ENCODE results near the gene TRIP12. TPM values are rescaled to one million over a fixed set of nuclear protein-coding genes. Genes with fewer than 3 reads are reported as not detected.

Gene TRIP12
- total RNA-seq, 1 experiment from 2014 or later: 175 TPM

- peaks cover 45 to 50% of the 10 kb centered on the region in 2 experiments for H3K36me3 ChIP-seq (ENCODE audit: control insufficient read depth in 1 of 2, insufficient read depth in 2 of 2, low read length in 2 of 2)
- H3K27ac ChIP-seq (ENCODE audit: low read depth, low read length): no peak overlapping the region
- POLR2A ChIA-PET: no interaction called here
Observed at GRCh38 chr2:229794636-229795035, 127.2 kb downstream of the TRIP12 start.

More at GRCh38 chr2:229794636-229795035, 127.2 kb downstream of the TRIP12 start:
- Histone ChIP-seq H3K9me3 (ENCODE audit: control insufficient read depth in 1 of 2, insufficient read depth in 1 of 2, low read depth in 1 of 2, low read length in 2 of 2) (no peaks in the 10 kb centered on the region), H3K4me1 (ENCODE audit: control insufficient read depth in 1 of 2, insufficient read depth in 2 of 2, low read length in 2 of 2) (no peaks in the 10 kb centered on the region), H2AFZ (ENCODE audit: low read depth, low read length, poor library complexity, severe bottlenecking) (no peak overlapping the region), H3K27me3 (ENCODE audit: insufficient read depth, low read length) (no peaks in the 10 kb centered on the region), H3K79me2 (ENCODE audit: insufficient read depth, low read length) (no peaks in the 10 kb centered on the region), H3K4me2 (ENCODE audit: low read length) (no peak overlapping the region), H3K4me3 (replicated peaks in 1 of 2; ENCODE audit: low read depth in 1 of 2, low read length in 2 of 2) (no peak overlapping the region), H4K20me1 (ENCODE audit: insufficient read depth) (no peaks in the 10 kb centered on the region), H3K9ac (ENCODE audit: low read length) (no peak overlapping the region), H3K9me2 (ENCODE audit: insufficient read depth) (no peaks in the 10 kb centered on the region)
- TF ChIP-seq MAX (IDR thresholded peaks at IDR 0.05): no peak
- TF ChIP-seq YY1 (IDR thresholded peaks at IDR 0.05; ENCODE audit: extremely low read depth, insufficient replicate concordance, low read depth, low read length): no peak
- TF ChIP-seq SP1 (IDR thresholded peaks at IDR 0.05; ENCODE audit: low read depth): no peak
- TF ChIP-seq FOSL1 (IDR thresholded peaks at IDR 0.05; ENCODE audit: low read depth): no peak
- no peak for TF ChIP-seq CTCF (IDR thresholded peaks at IDR 0.05 in 2 of 3, conservative IDR thresholded peaks at IDR 0.05 in 1 of 3; ENCODE audit: borderline replicate concordance in 1 of 3, insufficient read depth in 1 of 3, low read depth in 2 of 3, low read length in 2 of 3)
- TF ChIP-seq ZNF274 (IDR thresholded peaks at IDR 0.05; ENCODE audit: low read depth, low read length): no peak
- TF ChIP-seq RAD21 (IDR thresholded peaks at IDR 0.05; ENCODE audit: low read depth): no peak
- TF ChIP-seq EZH2 (IDR thresholded peaks at IDR 0.05): no peak
- TF ChIP-seq ATF3 (IDR thresholded peaks at IDR 0.05): no peak
- TF ChIP-seq REST (IDR thresholded peaks at IDR 0.05; ENCODE audit: low read depth): no peak
- TF ChIP-seq ELF1 (IDR thresholded peaks at IDR 0.05; ENCODE audit: borderline replicate concordance, low read depth): no peak
- no peak for TF ChIP-seq SIN3A (IDR thresholded peaks at IDR 0.05; ENCODE audit: low read depth)
- no peak for TF ChIP-seq JUND (IDR thresholded peaks at IDR 0.05)
- no peak for TF ChIP-seq EGR1 (IDR thresholded peaks at IDR 0.05; ENCODE audit: low read depth)
- no peak for TF ChIP-seq CBX3 (IDR thresholded peaks at IDR 0.05; ENCODE audit: low read depth)
- no peak for TF ChIP-seq POLR2A (IDR thresholded peaks at IDR 0.05; ENCODE audit: borderline replicate concordance, extremely low read depth, insufficient read depth, insufficient read length)
- no peak for TF ChIP-seq ZFX (IDR thresholded peaks at IDR 0.05)
- no peak for TF ChIP-seq CEBPB (IDR thresholded peaks at IDR 0.05; ENCODE audit: low read depth)
- TF ChIP-seq POLR2AphosphoS5 (IDR thresholded peaks at IDR 0.05; ENCODE audit: low read depth, low read length): no peak
- DNase-seq (ENCODE audit: low read depth, low spot score) (no peak), ATAC-seq (no peak)
- CTCF ChIA-PET: no interaction called here
- intact Hi-C loops (cut with micrococcal nuclease): no loop called here
- RAD21 ChIA-PET (ENCODE audit: low non-redundant PET in 1 of 2, low total read pairs in 2 of 2, uncharacterized antibody in 2 of 2, unreplicated experiment in 2 of 2): no interaction called here
- no TSS peak for BruUV-seq (replicated peaks)
